ENCODE data around the gene RANBP10. TPM values are rescaled to one million over a fixed set of nuclear protein-coding genes. Genes with fewer than 3 reads are reported as not detected.

The RANBP10 gene
- total and polyA plus RNA-seq, 2 experiments from 2014 or later, result 9.0 to 13.6 TPM

DNA sequence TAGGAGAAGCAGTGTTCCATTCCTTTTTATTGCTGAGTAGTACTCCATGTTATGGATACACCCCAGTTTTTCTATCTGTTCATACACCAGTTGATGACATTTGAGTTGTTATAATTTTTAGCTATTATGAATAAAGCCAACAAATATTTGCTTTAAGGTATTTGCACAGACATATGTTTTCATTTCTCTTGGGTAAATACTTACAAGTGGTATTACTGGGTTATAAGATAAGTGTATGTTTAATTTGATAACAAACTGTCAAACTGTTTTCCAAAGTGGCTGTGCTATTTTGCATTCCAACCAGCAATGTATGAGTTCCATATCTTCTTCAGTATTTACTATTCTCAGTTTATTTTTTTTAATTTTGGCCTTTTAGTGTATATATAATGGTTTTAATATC lies 59.5 kb downstream of the RANBP10 start (continued):
- TF ChIP-seq, protein P1, sequence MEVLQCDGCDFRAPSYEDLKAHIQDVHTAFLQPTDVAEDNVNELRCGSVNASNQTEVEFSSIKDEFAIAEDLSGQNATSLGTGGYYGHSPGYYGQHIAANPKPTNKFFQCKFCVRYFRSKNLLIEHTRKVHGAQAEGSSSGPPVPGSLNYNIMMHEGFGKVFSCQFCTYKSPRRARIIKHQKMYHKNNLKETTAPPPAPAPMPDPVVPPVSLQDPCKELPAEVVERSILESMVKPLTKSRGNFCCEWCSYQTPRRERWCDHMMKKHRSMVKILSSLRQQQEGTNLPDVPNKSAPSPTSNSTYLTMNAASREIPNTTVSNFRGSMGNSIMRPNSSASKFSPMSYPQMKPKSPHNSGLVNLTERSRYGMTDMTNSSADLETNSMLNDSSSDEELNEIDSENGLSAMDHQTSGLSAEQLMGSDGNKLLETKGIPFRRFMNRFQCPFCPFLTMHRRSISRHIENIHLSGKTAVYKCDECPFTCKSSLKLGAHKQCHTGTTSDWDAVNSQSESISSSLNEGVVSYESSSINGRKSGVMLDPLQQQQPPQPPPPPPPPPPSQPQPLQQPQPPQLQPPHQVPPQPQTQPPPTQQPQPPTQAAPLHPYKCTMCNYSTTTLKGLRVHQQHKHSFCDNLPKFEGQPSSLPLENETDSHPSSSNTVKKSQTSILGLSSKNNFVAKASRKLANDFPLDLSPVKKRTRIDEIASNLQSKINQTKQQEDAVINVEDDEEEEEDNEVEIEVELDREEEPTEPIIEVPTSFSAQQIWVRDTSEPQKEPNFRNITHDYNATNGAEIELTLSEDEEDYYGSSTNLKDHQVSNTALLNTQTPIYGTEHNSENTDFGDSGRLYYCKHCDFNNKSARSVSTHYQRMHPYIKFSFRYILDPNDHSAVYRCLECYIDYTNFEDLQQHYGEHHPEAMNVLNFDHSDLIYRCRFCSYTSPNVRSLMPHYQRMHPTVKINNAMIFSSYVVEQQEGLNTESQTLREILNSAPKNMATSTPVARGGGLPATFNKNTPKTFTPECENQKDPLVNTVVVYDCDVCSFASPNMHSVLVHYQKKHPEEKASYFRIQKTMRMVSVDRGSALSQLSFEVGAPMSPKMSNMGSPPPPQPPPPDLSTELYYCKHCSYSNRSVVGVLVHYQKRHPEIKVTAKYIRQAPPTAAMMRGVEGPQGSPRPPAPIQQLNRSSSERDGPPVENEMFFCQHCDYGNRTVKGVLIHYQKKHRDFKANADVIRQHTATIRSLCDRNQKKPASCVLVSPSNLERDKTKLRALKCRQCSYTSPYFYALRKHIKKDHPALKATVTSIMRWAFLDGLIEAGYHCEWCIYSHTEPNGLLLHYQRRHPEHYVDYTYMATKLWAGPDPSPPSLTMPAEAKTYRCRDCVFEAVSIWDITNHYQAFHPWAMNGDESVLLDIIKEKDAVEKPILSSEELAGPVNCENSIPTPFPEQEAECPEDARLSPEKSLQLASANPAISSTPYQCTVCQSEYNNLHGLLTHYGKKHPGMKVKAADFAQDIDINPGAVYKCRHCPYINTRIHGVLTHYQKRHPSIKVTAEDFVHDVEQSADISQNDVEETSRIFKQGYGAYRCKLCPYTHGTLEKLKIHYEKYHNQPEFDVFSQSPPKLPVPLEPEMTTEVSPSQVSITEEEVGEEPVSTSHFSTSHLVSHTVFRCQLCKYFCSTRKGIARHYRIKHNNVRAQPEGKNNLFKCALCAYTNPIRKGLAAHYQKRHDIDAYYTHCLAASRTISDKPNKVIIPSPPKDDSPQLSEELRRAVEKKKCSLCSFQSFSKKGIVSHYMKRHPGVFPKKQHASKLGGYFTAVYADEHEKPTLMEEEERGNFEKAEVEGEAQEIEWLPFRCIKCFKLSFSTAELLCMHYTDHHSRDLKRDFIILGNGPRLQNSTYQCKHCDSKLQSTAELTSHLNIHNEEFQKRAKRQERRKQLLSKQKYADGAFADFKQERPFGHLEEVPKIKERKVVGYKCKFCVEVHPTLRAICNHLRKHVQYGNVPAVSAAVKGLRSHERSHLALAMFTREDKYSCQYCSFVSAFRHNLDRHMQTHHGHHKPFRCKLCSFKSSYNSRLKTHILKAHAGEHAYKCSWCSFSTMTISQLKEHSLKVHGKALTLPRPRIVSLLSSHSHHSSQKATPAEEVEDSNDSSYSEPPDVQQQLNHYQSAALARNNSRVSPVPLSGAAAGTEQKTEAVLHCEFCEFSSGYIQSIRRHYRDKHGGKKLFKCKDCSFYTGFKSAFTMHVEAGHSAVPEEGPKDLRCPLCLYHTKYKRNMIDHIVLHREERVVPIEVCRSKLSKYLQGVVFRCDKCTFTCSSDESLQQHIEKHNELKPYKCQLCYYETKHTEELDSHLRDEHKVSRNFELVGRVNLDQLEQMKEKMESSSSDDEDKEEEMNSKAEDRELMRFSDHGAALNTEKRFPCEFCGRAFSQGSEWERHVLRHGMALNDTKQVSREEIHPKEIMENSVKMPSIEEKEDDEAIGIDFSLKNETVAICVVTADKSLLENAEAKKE (CRISPR knock-in tag; IDR thresholded peaks at IDR 0.05), result no peak
- TF ChIP-seq ZNF331 (CRISPR knock-in tag; IDR thresholded peaks at IDR 0.05; ENCODE audit: low read depth) (no peak), POLR2AphosphoS5 (IDR thresholded peaks at IDR 0.05; ENCODE audit: low read depth) (no peak), NANOG (IDR thresholded peaks at IDR 0.05; ENCODE audit: borderline replicate concordance) (no peak), ZNF114 (CRISPR knock-in tag; IDR thresholded peaks at IDR 0.05) (no peak), JUNB (IDR thresholded peaks at IDR 0.05; ENCODE audit: unreplicated experiment) (no peak)
- TF ChIP-seq, protein P2, sequence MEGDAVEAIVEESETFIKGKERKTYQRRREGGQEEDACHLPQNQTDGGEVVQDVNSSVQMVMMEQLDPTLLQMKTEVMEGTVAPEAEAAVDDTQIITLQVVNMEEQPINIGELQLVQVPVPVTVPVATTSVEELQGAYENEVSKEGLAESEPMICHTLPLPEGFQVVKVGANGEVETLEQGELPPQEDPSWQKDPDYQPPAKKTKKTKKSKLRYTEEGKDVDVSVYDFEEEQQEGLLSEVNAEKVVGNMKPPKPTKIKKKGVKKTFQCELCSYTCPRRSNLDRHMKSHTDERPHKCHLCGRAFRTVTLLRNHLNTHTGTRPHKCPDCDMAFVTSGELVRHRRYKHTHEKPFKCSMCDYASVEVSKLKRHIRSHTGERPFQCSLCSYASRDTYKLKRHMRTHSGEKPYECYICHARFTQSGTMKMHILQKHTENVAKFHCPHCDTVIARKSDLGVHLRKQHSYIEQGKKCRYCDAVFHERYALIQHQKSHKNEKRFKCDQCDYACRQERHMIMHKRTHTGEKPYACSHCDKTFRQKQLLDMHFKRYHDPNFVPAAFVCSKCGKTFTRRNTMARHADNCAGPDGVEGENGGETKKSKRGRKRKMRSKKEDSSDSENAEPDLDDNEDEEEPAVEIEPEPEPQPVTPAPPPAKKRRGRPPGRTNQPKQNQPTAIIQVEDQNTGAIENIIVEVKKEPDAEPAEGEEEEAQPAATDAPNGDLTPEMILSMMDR (conservative IDR thresholded peaks at IDR 0.05; ENCODE audit: low read depth in 2 of 2), result no peak
- TF ChIP-seq, protein P3, sequence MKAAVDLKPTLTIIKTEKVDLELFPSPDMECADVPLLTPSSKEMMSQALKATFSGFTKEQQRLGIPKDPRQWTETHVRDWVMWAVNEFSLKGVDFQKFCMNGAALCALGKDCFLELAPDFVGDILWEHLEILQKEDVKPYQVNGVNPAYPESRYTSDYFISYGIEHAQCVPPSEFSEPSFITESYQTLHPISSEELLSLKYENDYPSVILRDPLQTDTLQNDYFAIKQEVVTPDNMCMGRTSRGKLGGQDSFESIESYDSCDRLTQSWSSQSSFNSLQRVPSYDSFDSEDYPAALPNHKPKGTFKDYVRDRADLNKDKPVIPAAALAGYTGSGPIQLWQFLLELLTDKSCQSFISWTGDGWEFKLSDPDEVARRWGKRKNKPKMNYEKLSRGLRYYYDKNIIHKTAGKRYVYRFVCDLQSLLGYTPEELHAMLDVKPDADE (IDR thresholded peaks at IDR 0.05), result no peak
